LNCAP (cell line): Measurements from ENCODE around the gene KDM4C.

ENCODE experiments used
- TF ChIP-seq, protein P1 (sequence below): fragments of 450-650 bp; IDR thresholded peaks from 2 replicates; pipeline ENCODE4 v1.5.1; 2017; ENCODE audit warnings: mild to moderate bottlenecking

Gene KDM4C

DNA sequence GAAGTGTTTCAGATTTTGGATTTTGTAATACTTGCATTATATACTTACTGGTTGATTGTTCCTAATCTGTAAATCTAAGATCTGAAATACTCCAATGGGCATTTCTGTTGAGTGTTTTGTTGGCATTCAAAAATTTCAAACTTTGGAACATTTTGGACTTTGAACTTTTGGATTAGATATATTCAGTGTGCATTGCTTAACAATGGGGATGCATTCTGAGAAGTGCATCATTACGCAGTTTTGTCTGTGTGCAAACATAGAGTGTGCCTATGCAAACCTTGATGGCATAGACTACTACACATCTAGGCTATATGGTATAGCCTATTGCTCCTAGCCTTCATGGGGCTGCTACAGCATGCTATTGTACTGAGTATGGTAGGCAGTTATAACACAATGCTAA lies 325.4 kb downstream of the KDM4C start:
- TF ChIP-seq, protein P1, sequence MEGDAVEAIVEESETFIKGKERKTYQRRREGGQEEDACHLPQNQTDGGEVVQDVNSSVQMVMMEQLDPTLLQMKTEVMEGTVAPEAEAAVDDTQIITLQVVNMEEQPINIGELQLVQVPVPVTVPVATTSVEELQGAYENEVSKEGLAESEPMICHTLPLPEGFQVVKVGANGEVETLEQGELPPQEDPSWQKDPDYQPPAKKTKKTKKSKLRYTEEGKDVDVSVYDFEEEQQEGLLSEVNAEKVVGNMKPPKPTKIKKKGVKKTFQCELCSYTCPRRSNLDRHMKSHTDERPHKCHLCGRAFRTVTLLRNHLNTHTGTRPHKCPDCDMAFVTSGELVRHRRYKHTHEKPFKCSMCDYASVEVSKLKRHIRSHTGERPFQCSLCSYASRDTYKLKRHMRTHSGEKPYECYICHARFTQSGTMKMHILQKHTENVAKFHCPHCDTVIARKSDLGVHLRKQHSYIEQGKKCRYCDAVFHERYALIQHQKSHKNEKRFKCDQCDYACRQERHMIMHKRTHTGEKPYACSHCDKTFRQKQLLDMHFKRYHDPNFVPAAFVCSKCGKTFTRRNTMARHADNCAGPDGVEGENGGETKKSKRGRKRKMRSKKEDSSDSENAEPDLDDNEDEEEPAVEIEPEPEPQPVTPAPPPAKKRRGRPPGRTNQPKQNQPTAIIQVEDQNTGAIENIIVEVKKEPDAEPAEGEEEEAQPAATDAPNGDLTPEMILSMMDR, result no peak

DNA sequence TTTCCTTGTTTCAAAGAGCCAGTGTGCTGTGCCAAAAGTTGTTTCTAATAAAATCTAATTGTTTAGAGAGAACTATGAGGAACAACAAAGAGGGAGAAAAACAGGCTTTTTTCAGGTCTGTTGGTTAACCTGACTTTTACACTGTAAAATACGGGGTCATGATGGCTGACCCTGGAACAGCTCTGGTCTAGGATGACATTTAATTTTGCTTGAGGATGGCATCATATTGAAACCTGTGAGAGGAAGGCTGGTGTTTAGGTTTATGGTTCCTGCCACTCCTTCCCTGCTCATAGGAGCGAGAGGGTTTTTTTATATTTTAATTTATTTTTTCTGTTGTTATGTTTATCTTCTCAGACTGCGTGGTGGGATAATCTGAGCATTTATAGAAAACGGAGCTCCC lies 327.6 kb downstream of the KDM4C start:
- TF ChIP-seq, protein P1, result no peak

DNA sequence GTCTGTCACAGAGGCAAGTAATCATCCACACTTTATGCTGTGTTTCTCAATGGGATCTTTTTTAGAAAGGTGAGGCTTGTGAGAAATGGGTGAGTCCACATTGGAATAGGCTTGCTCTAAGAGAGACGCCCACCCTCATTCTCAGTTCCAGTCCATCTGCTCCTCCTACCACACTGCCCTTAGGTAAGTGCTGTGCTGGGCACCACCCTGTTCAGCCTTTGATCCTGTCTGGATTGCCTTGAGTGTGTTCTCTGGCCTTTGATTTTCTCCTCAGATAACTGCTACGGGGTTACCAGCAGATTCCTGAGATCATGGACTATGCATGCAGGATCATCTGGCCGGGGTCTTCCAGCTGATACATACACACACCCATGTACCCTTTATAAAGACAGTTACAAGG lies 328.6 kb downstream of the KDM4C start:
- TF ChIP-seq, protein P1, result no peak

DNA sequence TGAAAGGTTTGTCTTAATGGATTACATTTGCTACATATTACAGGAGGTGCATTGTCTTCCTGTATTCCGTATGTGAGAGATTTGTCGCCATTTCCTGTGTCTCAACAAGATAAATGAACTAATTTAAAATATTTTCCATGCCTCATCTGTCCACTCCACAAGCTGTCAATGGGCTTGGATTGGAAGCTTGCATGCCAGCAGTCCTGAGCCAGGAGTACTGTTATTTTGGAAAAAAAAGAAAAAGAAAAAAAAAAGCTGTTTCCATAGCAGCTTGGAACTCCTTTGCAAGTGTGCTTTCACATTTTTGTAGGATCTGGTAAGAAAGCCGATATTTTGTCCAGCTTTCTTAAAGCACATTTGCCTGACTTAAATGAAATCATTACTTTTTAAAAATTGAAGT lies 330.8 kb downstream of the KDM4C start:
- TF ChIP-seq, protein P1, result no peak

DNA sequence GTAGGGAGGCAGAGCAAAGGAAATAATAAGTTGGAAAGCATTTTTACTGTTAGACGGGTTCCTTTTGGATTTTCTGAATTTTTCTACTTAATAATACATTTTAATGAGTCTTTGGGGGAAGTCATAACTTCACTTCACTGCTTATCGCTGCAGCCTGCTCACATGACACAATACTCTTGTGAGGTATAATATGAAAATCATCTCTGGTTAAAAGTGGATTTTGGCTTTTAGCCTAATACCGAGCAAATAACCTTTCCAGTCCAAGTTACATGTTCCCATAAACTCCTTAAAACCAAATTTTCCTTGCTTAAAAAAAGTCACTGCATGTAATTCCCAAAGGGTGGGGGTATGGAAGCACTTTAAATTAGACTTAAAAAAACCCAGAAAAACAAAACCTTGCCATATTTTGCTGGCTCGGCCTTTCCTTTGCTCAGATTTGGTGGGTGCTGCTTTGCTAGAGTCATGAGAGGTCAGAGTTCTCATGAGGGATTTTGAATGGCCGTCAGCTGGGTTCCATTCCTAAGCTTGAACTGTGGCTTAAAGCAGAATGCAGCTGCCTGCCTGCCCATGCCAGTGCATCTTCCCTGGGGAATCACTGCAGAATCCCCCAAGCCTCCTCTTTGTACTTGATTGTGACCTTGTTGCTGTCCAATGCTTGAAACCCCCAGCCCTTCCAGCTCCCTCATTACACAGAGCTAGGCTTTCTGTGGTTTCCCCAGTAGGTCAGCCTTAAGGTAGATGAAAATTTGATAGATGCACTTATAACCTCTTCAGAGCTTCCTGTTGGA lies 331.8 kb downstream of the KDM4C start:
- TF ChIP-seq, protein P1, result no peak

DNA sequence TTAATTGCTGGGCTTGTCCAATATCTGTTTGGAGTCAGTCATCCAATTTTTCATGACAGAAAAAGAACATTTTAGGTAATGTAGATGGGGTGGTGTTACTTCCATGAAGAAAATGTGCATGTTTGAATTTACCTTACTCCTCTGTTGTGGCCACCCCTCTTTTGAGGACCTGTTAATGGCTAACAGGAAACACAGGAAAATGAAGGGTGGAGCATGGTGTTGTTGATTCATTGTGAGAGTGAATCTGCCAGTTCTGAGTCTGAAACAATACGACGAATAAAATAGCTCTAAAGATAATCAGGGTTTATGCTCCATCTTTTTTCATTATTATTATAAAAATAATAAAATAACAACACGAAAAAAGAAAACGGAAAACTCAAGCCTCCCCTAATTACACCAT lies 335.3 kb downstream of the KDM4C start:
- TF ChIP-seq, protein P1, result no peak

DNA sequence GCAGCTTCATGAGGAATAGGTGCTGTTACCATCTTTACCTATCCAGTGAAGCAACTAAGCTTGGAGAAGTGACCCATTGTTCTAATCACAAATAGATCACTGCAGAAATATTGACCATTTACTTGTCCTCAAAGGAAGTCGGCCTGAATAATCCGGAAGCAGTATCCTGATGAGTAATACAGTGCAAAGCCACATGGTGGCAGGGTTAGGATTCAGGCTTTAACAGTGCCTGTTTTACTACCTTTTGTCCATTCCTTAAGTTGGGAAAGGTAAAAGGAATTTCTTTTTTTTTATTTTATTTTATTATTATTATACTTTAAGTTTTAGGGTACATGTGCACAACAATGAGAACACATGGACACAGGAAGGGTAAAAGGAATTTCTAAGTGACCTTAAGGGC lies 336.3 kb downstream of the KDM4C start:
- TF ChIP-seq, protein P1, result peak; percentile 60

DNA sequence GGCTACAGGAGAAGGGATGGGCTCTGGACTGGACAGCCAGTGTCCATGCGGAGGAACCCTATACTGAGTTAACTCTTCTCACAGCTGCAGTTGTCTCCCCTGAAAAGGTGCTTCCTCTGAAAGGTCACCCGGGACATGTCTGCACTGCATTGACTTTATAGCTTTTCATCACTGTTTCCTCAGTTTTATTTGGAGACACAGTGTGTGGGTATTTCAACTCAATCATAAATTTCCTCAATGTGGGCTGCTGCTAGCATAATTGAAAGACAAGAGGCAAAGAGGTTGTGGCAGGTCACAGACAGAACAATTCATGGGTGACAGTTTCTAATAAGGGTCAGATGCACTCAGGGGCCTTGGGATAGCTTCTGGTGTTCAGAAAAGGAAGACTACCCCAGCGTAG lies 336.8 kb downstream of the KDM4C start:
- TF ChIP-seq, protein P1, result no peak
